HG03378 (cell line): Measurements from ENCODE around the gene MYO3B.
"Not testable (repeated sequence)": the region's sequence is repeated elsewhere in the genome, so short reads cannot be mapped to it uniquely, and the experiment has no call there.

ENCODE experiments used
- ATAC-seq: cut with Tn5 transposase; IDR thresholded peaks from one replicate; pipeline ENCODE4 v1.9.1; 2021; ENCODE audit warnings: mild to moderate bottlenecking, moderate library complexity; ENCODE audit not compliant: unreplicated experiment

MYO3B gene

GRCh38 chr2:170206805-170207407 is 29.0 kb downstream of the MYO3B start:
- no peak for ATAC-seq

- no peak for ATAC-seq
These were observed 30.0 kb downstream of the MYO3B start for GRCh38 chr2:170207901-170208300.

- ATAC-seq, result no peak
These were observed 31.0 kb downstream of the MYO3B start for GRCh38 chr2:170208967-170209366.

GRCh38 chr2:170212625-170213280 is 34.8 kb downstream of the MYO3B start:
- ATAC-seq, result no peak

- ATAC-seq, result not testable (repeated sequence)
These were observed 35.3 kb downstream of the MYO3B start for GRCh38 chr2:170213281-170213625.

GRCh38 chr2:170213651-170214050 is 35.7 kb downstream of the MYO3B start:
- no peak for ATAC-seq

- ATAC-seq, result no peak
These were observed 36.5 kb downstream of the MYO3B start for GRCh38 chr2:170214309-170214948.

GRCh38 chr2:170215021-170215420 is 37.1 kb downstream of the MYO3B start:
- ATAC-seq, result no peak

- no peak for ATAC-seq
These were observed 38.5 kb downstream of the MYO3B start for GRCh38 chr2:170216428-170216827.

GRCh38 chr2:170216981-170217380 is 39.0 kb downstream of the MYO3B start:
- no peak for ATAC-seq

- ATAC-seq, result no peak
These were observed 39.9 kb downstream of the MYO3B start for GRCh38 chr2:170217778-170218251.

GRCh38 chr2:170218456-170218855 is 40.5 kb downstream of the MYO3B start:
- ATAC-seq, result no peak

- no peak for ATAC-seq
These were observed 41.0 kb downstream of the MYO3B start for GRCh38 chr2:170218931-170219330.

- no peak for ATAC-seq
These were observed 43.7 kb downstream of the MYO3B start for GRCh38 chr2:170221317-170222288.

GRCh38 chr2:170222298-170222697 is 44.4 kb downstream of the MYO3B start:
- no peak for ATAC-seq

- ATAC-seq, result no peak
These were observed 44.9 kb downstream of the MYO3B start for GRCh38 chr2:170222842-170223241.

GRCh38 chr2:170224692-170225294 is 46.8 kb downstream of the MYO3B start:
- no peak for ATAC-seq

GRCh38 chr2:170226216-170226615 is 48.3 kb downstream of the MYO3B start:
- ATAC-seq, result no peak

GRCh38 chr2:170227507-170227947 is 49.6 kb downstream of the MYO3B start:
- peak; percentile 66 for ATAC-seq

GRCh38 chr2:170227951-170228350 is 50.0 kb downstream of the MYO3B start:
- ATAC-seq, result no peak

- ATAC-seq, result no peak
These were observed 50.5 kb downstream of the MYO3B start for GRCh38 chr2:170228429-170228828.
